Measurements from ENCODE around the gene PABPN1L. TPM values are rescaled to one million over a fixed set of nuclear protein-coding genes. Genes with fewer than 3 reads are reported as not detected.
"Not testable (repeated sequence)": the region's sequence is repeated elsewhere in the genome, so short reads cannot be mapped to it uniquely, and the experiment has no call there.

The PABPN1L gene
- total RNA-seq, 1 experiment from 2014 or later: not detected

DNA sequence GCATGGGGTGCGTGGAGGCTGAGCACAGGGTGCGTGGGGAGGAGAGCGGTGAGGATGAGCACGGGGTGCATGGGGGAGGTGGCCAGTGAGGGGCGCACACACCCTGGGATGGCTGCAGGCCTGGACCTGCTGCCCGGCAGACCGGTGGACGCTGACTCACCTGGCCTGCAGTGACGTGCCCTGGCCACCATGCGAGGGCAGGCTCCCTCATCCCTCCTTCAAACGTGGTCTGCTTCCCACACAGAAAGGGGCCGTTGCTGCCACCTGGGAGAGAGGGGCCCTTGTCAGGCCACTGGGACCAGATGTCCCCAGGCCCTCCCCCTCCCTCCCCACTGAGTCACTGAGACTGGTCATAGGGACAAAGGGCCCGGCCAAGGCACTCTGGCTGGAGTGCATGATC is 34.6 kb downstream of the PABPN1L start:
- DNase-seq (ENCODE audit: low read depth): no peak

DNA sequence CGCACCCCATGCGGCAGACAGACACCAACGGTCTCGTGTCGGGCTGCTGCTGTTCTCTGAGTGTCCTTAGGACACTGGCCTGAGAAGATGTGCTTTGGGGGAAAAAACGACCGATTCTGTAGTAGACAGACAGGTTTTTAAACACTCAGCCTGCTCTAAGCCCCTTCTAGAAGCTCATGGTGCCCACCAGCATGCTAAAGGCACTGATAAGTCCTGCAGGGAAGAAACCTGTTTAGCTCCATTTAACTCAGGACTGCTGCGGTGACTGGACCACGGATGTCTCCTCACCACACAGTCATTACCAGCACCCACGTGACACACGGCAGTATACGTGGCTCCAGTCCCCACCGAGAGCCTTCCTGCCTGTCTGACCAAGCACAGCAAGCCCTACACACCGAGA is 35.7 kb downstream of the PABPN1L start:
- no peak for DNase-seq (ENCODE audit: low read depth)

DNA sequence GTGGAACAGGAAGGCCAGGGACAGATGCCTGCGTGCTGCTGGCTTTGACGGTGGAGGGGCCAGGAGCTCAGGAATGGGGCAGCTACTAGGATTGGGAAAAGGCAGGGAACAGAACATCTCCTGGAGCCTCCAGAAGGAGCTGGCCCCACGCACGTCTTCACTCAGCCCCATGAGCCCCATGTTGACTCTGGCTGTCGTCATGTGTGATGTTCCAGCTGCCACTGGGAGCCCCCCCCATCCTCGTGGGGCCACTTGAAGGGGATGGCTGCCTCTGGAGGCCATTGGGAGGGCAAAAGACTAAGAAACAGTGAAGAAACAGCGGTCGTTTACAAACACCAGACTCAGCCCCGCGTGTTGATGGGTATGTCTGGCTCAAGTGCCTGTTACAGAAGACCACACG is 36.2 kb downstream of the PABPN1L start:
- no peak for DNase-seq (ENCODE audit: low read depth)

DNA sequence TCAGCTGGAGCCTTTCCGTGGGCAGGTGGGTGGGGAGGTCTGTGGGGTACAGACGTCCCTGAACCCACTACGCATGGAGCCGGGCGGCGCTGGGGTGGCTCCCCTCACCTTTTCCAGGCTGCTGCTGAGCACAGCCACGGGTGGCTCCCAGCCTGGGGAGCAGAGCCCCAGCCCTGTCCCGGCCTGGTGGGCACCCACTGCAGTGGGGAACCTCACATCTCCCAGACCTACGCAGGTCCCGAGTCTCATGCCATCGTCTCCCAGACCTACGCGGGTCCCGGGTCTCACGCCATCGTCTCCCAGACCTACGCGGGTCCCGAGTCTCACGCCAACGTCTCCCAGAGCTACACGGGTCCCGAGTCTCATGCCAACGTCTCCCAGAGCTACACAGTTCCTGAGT is 37.7 kb downstream of the PABPN1L start:
- no peak for DNase-seq (ENCODE audit: low read depth)

DNA sequence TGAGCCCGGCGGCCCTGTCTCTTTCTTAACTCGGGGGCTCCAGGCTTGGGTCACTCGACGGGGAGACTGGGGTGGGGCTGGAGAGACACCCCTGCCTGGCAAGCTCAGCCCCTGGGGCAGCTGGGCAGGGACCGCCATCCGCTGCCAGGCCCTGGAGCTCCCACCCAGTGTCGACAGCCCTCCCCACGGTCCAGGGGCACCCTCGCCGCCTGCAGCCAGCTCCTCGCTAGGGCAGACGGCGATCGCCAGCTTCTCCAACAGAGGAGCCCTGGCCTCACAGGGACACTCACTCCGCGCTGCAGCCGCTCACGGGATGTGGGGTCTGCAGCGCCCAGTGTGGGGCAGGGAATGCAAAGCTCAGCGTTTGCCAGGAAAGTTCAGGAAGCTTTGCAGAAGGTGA is 38.7 kb downstream of the PABPN1L start:
- DNase-seq (ENCODE audit: low read depth): no peak

DNA sequence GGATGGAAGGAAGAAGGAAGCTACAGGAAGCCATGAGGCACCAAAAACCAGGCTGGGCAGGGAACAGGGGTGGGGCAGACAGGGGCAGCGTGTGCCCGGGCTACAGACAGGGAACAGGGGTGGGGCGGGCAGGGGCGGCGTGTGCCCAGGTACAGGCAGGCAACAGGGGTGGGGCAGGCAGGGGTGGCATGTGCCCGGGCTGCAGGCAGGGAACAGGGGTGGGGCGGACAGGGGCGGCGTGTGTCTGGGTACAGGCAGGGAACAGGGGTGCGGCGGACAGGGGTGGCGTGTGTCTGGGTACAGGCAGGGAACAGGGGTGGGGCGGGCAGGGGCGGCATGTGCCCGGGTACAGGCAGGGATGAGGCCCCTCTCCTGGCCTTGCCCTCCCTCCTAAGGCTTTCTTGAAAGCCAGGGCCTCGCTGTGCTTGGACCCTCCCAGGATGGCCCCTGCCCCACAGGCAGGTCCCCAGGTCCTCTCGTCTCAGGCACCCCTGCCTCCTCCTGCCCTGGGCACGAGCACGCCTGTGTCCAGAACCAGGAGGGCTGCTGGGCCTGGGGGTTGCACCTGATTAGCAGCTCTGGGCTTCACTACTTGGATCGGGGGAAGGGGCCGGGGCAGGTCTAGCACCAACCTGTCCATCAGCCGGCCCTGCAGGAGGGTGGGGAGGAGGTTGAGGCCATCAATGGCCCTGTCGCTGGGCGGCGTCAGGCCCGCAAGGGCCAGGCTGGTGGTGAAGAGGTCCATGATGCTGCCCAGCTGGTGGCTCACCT is 40.2 kb downstream of the PABPN1L start:
- no peak for DNase-seq (ENCODE audit: low read depth)

DNA sequence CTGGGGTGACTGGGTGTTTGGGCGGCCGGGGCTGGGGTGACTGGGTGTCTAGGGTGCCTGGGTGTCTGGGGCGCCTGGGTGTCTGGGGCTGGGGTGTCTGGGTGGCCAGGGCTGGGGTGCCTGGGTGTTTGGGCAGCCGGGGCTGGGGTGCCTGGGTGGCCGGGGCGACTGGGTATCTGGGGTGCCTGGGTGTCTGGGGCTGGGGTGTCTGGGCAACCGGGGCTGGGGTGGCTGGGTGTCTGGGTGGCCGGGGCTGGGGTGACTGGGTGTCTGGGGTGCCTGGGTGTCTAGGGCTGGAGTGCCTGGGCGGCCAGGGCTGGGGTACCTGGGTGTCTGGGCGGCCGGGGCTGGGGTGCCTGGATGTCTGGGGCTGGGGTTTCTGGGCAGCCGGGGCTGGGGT is 41.3 kb downstream of the PABPN1L start:
- DNase-seq (ENCODE audit: low read depth): no peak

DNA sequence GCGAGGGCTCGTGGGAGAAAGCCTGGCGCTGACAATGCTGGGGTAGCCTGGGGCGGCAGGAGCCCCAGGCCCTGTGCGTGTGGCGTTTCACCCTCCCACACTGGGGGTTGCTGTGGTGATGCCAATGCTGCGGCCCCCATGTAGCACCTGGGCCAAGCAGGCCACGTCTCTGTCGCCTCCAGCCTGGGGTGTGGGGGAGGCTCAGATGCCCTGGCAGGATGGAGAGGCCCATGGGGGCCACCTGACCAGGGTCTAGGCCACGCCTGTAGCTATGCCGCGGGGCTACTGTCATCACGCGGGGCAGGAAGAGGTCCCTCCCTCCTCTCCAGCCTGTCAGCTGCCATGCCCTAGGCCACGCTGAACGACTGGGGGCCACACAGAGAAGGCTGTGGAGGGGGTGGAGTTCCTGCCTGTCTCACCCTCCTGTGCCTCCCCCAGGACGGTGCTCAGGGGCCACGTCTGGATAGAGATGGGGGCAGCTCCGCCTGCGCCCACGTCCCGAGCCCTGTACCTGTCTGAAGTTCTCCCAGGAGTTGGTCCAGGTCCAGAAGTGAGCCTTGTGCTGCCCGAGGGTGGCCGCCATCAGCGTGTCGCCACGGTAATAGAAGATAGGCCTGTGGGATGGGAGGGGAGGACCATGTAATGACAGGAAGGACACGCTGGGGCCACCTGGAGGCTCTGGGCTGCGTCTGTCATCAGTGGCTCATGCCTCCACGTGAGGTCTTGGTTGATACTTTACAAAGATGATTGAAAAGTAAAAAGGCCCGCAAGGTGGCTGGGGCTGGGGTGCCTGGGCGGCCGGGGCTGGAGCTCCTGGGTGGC is 42.0 kb downstream of the PABPN1L start:
- DNase-seq (ENCODE audit: low read depth): no peak

DNA sequence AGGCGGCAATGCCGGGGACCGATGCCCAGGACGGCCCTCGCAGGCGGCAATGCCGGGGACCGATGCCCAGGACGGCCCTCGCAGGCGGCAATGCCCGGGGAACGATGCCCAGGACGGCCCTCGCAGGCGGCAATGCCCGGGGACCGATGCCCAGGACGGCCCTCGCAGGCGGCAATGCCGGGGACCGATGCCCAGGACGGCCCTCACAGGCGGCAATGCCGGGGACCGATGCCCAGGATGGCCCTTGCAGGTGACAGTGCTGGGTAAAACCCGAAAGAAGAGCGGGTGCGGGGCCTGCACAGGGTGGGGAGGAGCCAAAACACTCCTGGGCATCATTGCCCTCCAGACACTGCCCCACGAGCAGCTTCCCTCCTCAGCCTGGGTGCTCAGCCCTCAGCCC is 42.8 kb downstream of the PABPN1L start:
- DNase-seq (ENCODE audit: low read depth): not testable (repeated sequence)

DNA sequence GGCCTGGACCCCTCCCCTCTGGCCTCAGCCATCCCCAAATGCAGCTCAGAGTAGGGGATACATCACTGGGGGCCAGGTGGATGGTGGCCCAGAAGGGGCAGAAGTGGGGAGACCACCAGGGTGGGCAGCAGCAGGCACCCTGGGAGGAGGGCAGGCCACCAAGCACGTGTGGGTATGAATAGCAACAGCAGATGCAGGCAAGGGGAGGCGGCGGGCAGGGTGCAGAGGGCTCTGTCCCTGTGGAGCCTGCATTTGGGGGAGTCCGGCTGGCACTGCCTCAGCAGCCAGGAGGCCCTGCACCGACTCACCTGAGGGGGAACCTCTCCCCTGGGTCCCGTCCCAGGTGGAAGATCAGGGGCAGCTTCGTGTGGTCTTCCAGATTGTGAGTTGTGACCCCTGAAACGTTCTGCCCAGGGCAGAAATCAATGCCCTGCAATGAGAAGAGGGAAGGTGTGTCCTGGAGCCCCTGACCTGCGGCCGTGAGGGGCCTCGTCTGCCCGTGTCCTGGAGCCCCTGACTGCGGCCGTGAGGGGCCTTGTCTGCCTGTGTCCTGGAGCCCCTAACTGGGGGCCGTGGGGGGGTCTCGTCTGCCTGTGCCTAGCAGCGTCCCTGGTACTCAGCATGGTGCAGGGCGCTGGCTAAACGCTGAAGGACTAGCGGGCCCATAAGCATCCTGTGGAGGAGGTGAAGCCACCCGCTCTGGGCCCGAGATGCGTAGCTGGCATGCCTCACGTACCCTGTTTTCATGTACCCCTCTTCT is 44.0 kb downstream of the PABPN1L start:
- DNase-seq (ENCODE audit: low read depth): no peak

DNA sequence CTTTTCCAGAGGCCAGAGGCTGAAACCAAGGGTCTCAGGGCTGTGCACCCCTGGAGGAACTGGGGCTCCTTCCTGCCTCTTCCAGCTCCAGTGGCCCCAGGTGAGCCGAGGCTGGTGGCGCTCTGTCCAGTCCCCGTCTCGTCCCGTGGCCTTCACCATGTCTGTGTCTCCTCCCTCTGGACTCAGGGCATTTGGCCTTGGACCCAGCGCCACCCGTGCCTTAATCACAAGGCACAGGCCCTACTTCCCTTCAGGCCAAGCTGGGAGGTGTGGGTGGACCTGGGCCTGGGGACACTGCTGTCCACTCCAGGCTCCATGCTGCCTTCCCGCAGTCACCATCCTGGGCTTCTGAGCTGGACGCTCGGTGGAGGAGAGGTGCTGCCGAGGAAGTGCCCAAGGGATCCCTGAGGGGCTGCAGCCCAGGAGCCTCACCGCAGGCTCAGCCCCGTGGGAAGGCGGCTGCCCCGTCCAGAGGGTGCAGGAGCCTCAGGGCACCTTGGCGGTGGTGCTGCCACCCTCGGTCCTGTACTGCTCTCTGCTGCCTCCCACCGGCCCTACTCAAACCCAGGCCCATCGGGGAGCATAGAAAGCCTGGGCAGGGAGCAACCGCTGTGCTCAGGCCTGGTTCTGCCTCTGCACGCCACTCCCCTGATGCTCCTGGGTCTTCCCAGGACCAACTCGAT is 45.2 kb downstream of the PABPN1L start:
- DNase-seq (ENCODE audit: low read depth): no peak

DNA sequence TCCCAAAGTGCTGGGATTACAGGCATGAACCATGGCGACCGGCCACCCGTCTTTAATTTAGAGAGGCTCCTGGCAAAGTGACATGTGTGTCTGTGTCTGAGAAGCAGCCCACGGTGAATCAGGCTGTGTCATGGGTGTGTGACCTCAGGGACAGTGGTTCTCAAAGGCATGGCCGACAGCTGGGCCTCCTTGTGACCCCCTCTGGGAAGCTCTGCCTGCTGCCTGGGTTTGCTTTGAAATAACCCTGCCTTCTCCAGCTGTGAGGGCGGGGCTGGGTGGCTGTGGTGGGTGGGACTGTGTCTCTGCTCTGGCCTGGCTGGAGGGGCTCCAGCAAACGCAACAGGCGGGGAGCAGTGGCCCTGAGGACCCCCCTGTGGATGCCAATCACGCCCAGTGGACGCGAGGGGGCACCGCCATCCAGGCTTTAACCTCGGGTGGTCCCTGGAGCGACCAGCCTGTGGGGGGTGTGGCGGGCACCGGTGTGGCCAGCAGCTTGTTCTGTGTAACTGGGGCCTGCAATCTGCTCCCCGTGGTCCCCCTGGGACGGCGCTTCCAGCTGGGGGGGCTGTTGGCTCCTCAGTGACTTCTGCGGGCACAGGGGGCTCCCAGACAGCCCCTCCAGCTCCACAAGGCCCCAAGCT is 46.0 kb downstream of the PABPN1L start:
- no peak for DNase-seq (ENCODE audit: low read depth)

DNA sequence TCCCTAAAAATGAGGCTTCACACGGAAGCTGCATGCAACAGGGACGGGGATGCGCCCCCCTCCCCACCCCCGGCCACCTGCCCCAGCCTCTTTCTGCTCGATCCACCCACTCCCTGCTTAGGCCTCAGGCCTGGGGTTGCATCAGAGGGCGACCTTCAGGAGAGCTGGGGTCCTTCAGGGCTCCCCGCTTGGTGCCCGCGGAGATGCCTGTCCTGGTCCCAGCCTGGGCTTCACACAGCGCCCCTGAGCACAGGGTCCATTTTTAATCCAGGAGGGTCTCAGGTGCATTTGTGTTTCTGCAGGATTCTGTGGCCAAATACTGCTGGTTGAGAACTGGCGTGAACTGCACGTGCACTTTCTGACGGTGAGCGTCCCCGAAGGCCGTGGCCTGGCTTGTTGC is 47.3 kb downstream of the PABPN1L start:
- DNase-seq (ENCODE audit: low read depth): no peak

DNA sequence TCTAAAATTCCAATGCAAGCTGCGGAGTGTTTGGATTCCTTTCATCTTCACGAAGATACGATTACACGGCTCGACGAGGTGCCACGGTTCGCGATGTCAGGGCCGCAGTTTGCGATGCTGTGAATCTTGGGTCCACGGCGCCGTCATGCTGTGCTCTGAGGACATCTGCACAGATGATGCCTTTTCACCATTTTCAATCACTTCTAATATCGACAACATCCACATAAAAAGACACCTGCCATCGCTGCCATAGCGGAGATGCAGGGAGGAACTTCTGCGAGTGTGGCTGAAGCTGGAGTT is 47.9 kb downstream of the PABPN1L start:
- DNase-seq (ENCODE audit: low read depth): no peak

DNA sequence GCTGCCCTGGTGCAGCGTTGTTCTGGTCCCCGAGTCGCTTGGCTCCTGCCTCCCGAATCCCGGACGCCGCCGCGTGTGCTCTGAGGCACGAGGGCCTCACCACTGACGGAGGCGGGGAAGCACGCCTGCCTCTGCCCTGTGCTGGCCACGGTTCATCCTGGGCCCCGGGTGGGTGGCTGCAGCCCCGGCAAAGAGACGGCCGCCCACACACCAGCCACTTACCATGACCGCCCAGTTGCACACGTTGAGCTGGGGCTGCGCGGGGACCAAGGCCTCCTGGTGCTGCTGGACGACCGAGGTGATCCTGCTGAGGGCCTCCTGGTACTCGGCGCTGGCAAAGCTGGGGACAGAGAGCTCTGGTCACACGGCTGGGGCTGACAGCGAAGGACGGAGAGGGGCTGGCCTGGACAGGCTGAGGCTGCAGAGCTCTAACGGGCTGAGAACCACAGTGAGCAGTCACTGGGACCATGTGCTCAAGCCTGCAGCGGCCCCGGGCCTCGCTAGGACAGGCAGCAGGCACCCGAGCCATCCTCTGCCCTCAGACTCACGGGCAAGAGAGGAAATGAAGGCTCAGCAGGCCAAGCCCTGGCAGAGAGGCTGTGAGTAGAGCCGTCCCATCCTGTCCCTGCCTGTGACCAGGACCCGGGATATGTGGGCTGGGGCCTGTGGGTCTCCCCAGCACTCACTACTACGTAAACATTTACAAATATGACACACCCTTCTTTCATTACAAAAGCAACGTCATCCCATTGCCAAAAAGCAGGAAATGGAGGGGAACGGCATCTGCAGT is 48.5 kb downstream of the PABPN1L start:
- no peak for DNase-seq (ENCODE audit: low read depth)

DNA sequence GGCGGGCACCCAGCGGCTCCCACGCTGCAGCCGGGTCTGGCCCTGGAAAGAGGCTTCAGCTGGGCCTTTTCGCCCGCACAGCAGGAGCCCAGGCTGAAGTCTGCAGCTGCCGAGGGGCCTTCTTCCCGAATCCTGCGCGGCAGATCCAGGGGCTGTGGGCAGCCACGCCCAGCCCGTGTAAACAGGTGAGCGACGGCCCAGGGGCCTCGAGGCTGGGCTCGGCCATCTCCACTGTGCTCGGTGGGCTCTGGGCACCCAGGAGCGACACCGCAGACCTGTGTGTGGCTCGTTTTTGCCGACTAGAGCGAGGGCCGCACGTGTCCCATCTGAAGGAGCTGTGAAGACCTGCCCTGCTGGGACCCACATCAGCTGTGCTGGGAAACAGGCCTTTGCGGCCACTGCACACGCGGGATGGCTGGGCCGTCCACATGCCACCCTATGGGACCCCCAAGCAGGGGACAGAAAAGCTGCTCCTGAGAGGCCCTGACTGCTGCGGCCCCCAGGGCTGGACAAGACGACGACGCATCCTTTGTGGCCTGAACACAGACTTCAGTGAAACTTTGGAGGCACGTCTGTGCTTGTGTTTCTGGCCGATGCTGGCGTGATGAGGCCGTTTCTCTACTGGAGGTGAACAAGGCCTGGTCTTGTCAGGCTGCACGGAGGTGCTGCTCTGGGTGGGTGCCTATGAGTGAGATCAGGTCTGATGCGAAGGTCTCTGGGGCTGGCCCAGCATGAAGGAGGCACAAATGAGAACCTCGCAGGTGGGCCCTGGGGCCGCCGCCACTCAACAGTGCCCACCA is 49.5 kb downstream of the PABPN1L start:
- DNase-seq (ENCODE audit: low read depth): no peak

DNA sequence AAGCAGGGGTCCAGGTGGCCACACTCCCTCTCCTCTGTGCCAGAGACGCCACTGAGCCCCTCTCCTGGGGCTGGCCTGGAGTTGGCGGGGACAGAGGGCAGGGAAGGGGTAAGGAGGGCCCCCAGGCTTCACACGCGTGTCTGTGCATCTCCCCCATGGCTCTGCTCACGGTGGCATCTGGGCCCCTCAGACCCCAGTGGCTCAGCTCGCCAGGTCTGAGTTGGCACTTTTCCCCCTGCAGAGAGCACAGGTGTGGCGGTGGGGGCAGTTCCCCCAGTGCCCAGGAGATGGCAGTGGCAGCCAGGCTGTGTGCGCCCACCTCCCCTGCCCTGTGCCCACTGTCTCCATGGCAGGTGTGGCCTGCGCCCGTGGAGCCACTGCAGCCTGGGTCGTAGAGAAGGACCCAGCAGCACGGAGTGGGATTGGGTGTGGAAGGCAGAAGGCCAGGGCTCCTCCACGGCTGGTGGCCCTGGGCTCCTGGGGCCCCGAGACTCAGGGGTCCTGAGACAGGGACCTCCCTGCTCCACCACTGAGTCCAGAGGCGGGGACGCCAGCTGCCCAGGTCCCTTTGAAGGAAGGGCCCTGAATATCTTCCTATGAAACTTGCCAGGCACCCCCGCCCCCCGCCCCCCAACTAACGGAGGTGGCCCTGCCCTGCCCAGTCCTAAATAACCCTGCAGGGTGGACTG is 50.4 kb downstream of the PABPN1L start:
- no peak for DNase-seq (ENCODE audit: low read depth)

DNA sequence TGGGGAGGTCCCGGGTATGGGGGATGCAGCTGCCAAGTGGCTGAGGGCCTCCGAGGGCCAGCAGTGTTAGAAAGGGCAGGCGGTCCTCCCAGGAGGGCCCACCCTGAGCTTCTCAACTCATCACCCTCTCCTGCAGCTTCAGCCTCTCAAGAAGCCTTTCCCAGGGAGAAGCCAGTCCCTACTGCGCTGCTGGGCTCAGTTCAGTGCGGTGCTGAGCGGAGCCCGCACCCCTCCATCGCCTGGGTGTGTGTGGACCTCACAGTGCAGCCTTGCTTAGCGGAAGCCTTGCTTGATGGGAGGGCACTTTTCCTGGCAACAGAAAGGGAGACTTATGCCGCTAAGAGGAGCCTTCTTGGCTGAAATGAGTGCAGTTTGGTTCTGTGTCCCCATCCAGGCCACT is 51.2 kb downstream of the PABPN1L start:
- DNase-seq (ENCODE audit: low read depth): no peak

DNA sequence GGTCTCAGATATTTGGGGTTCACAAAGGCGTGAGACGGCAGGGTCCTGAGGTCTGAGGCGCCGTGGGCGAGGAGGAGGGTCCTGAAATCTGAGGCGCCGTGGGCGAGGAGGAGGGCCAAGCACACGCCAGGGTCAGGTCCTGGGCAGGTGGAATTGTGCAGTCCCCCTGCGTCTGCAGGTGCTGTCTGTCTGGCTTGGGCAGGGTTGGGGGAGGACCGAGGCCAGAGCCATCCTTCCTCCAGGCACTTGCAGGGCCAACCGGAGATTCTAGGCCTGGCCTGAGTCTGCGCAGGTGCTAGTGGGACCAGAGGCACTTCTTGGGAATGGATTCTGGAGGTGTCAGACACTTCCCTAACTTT is 52.3 kb downstream of the PABPN1L start:
- no peak for DNase-seq (ENCODE audit: low read depth)

Measured in LHCN-M2 (cell line).